Coronary artery (tissue), 2 donors: ENCODE measurements around the gene MGLL.

Experiments used
- DNase-seq: peaks from one replicate; pipeline ENCODE4 v3.0.0-alpha.2; 2017; ENCODE audit warnings: low spot score
- H3K27ac ChIP-seq, 2 donors: fragments of 200-600 bp; sonication (generic); one replicate each; pipeline ENCODE4 v1.5.1; 2016 to 2019
- H3K4me3 ChIP-seq: fragments of 200-600 bp; sonication (generic); 2 replicates; pipeline ENCODE4 v1.5.1; 2016; ENCODE audit warnings: mild to moderate bottlenecking, moderate library complexity
- CTCF ChIP-seq: fragments of 200-600 bp; sonication (generic); IDR thresholded peaks from one replicate; pipeline ENCODE4 v1.5.1; 2019; ENCODE audit warnings: antibody characterized with exemption

The MGLL gene

GRCh38 chr3:127787071-127787490 is 35.2 kb downstream of the MGLL start:
- Histone ChIP-seq H3K4me3 (peak overlapping the region; percentile 31), H3K27ac (peak overlapping the region; percentile 73 to 88)
- DNase-seq = no peak
- no peak for TF ChIP-seq CTCF

GRCh38 chr3:127786353-127787070 is 35.8 kb downstream of the MGLL start:
- peak overlapping the region; percentile 73 to 88 for H3K27ac ChIP-seq
- TF ChIP-seq CTCF = no peak
- no peak overlapping the region for H3K4me3 ChIP-seq
- no peak for DNase-seq

GRCh38 chr3:127785711-127786265 is 36.5 kb downstream of the MGLL start:
- Histone ChIP-seq H3K27ac (peak overlapping the region; percentile 35 to 88), H3K4me3 (no peak overlapping the region)
- TF ChIP-seq CTCF = no peak
- no peak for DNase-seq

GRCh38 chr3:127784865-127785710 is 37.2 kb downstream of the MGLL start:
- peak overlapping the region; percentile 35 to 88 for H3K27ac ChIP-seq
- no peak for DNase-seq
- H3K4me3 ChIP-seq = no peak overlapping the region
- TF ChIP-seq CTCF = no peak

GRCh38 chr3:127784283-127784682 is 38.0 kb downstream of the MGLL start:
- Histone ChIP-seq H3K4me3 (no peak overlapping the region), H3K27ac (peak overlapping the region in 1 of 2 donors; percentile 21)
- TF ChIP-seq CTCF = no peak
- DNase-seq = no peak

- TF ChIP-seq CTCF = no peak
- Histone ChIP-seq H3K4me3 (no peak overlapping the region), H3K27ac (peak overlapping the region in 1 of 2 donors; percentile 3)
- DNase-seq = no peak
Measured at GRCh38 chr3:127783642-127784160, 38.6 kb downstream of the MGLL start.
